ENCODE measurements around the gene CPN2.

DNA sequence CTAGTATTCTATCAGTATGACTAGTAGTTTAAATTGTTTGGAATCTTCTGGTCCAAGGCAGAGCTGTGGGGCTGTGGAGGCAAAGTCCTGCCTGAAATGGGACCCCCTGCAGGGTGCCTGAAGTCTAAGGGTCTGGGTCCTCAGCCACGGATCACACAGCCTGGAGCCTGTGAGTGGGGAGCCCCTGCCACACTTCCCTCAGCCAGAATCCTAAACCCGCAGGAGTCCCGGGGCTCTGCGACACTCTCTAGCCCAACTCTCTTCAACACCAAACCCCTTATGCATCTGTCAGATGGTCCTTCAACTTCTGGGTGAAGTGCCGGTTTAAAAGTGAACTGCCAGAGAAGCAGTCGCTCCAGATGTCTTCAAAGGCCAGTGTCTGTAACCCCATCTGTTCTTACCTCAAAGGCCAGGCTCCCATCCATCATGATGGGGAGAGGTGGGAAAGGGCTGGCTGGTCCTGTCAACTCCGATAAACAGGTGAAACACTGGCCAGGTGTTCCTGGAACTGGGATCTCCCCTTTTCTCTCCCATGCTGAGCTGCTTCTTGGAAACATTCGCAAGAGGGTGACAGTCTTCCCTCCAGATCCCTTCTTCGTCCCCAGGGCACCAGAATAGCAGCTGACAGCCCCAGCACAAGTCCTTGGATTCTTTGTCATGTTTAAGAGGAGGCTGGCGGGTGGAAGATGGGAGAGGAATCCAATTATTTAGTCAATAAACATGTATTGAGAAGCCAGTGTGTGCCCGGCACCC, 45.6 kb downstream of the CPN2 start:
- TF ChIP-seq, protein P1, sequence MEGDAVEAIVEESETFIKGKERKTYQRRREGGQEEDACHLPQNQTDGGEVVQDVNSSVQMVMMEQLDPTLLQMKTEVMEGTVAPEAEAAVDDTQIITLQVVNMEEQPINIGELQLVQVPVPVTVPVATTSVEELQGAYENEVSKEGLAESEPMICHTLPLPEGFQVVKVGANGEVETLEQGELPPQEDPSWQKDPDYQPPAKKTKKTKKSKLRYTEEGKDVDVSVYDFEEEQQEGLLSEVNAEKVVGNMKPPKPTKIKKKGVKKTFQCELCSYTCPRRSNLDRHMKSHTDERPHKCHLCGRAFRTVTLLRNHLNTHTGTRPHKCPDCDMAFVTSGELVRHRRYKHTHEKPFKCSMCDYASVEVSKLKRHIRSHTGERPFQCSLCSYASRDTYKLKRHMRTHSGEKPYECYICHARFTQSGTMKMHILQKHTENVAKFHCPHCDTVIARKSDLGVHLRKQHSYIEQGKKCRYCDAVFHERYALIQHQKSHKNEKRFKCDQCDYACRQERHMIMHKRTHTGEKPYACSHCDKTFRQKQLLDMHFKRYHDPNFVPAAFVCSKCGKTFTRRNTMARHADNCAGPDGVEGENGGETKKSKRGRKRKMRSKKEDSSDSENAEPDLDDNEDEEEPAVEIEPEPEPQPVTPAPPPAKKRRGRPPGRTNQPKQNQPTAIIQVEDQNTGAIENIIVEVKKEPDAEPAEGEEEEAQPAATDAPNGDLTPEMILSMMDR (IDR thresholded peaks at IDR 0.05), result no peak
- no peak for TF ChIP-seq POLR2AphosphoS5 (IDR thresholded peaks at IDR 0.05)

Data from esophagus muscularis mucosa (tissue), 3 donors.